ENCODE data around the gene CAMK2D.
A peak's percentile ranks its signal among the peaks of the same experiment; 100 is the strongest.

CAMK2D gene

GRCh38 chr4:113596396-113596795 lies 165.1 kb downstream of the CAMK2D start:
- no peak for DNase-seq

DNA sequence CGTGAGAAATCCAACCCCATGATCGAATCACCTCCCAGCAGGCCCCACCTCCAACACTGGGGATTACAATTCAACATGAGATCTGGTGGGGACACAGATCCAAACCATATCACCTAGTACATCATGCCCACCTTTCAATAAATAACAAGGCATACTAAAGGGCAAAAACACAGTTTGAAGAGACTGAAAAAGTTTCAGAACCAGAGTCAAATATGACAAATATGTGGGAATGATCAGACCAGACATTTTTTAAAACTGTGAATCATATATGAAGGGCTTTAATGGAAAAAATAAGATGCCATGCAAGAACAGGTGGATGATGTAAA lies 167.3 kb downstream of the CAMK2D start:
- DNase-seq: no peak

DNA sequence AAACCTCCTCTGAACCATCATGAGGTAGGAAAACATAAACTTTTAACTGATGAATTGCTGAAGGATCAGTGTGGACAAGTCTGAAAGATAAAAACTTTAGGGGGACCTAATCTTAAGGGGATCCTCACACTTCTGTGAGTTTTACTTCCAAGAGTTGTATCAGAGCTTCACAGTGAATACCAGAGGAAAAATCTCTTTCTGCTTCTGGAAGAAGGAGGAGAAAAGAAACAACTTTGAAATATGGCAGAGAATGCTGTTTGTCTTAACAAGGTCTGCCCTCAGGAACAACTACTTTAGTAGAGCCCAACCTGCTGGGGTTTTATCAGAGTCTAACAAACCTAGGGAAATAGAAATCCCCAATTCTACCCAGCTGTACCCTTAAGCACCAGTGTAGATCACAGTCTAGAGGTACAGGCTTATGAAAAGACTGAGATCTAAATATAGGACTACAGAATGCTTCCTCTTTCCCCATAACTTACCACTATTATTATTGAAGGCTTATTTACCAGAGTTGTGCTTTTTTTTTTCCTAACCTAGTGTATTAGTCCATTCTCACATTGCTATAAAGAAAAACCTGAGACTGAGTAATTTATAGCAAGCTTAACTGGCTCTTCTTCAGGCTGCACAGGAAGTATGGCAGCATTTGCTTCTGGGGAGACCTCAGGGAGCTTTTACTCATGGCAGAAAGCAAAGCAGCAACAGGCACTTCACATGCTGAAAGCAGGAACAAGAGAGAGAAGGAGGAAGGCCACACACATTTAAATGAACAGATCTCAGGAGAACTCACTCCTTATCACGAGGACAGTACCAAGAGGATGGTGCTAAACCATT lies 167.9 kb downstream of the CAMK2D start:
- DNase-seq: peak; percentile 21 to 44

GRCh38 chr4:113591982-113592381 lies 169.6 kb downstream of the CAMK2D start:
- DNase-seq: no peak

- DNase-seq: no peak
Observed at GRCh38 chr4:113588895-113589668, 172.5 kb downstream of the CAMK2D start.

GRCh38 chr4:113587640-113588275 lies 173.8 kb downstream of the CAMK2D start:
- no peak for DNase-seq

DNA sequence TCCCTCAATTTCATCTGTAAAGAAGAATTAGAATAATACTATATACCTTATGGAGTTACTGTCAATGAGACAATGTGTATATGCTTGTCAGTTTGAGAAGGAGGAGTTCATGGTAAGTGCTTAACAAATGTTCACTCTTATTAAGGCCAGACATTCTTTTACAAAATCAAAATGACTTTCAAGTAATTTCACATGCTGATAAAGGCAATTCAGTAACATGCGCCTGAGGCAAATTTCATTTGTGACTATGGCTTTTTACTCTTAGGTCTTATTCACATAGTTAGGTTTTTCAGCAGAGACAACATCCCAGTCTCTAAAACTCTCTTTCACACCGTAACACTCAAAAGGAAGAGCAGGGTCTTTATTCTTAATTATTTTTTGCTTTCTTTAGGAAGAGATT lies 174.4 kb downstream of the CAMK2D start:
- no peak for DNase-seq

GRCh38 chr4:113586072-113586471 lies 175.5 kb downstream of the CAMK2D start:
- no peak for DNase-seq

DNA sequence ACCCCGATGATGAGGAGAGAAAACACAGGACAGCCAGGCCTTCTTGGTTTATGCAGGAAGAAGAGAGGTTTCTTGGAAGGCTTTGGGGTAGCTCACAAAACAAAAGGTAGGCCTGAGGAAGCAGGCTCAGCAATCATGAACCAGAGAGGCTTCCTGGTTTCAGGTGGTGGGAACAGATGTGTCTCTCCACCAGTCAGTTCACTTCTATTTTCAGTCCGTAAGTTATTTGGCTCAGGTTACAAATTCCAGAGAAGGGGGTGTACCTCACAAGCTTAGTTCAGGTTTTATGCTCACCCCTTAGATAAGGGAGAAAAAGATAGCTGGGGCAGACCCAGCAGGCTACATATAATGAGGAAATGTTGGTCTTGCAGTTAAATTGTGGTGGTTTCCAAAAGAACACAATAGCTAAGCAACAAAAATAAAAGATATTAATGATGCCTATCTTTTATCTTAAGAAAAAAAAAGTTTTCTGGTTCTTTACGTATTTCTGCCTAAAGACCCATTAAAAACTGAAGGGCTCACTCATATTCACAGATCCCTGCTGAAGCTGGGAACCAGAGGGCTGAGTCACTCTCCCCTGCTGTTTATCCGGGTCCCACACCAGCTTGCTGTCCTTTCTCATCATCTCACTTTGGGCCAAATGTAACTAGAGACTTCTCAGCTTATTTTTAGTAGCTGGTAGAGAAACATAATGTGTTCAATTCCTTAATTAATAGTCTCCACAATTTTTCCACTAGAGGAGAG lies 177.0 kb downstream of the CAMK2D start:
- DNase-seq: no peak

DNA sequence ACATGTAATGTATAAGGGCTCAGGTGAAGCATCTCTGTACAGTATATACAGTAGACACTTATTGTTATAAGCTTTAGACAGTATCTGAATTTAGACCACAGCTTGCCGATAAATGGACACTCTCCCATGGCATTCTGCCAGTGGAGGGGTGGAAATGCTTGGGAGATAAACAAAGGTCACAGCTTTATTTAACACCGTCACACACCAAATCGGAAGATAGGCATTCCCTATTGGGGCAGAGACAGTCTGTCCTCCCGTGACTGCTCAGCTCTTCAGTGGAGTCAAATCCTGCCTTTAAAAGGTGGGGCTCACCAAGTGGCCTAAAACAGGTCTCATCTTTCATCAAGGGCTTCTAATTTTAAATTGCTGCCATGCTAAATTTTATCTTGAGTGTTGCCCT lies 178.8 kb downstream of the CAMK2D start:
- no peak for DNase-seq

- no peak for DNase-seq
Observed at GRCh38 chr4:113579360-113579759, 182.2 kb downstream of the CAMK2D start.

DNA sequence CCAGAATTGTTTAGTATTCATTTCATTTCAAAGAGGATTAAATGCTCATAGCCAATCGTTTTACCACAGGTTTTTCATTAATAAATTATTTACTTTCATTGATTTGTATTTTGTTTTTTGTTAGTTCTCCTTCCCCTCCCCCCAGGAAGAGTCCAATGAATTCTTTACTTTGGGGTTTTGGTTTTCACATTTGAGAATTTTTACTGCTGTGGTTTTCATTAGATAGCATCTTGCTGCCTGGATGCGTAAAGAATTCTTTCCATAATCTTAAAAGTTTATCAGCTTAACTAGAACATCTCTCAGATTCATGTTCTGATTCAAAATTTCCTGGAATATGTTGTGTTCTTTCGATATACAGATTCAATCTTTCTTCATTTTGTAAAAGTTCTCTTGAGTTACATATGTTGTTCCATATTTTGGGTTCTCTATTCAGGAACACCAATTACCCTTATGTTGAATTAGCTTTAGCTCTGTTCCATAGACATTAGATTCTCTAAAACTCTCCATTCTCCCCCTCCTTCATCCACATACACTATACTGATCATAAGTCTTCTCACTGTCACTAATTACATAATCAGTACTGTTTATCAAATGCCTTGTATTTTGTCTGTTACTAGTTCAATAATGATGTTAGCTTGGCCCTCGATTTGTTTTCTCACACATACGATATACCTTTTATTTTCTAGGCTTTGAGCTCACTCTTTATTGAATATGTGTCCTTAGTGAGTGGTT lies 184.4 kb downstream of the CAMK2D start:
- DNase-seq: no peak

DNA sequence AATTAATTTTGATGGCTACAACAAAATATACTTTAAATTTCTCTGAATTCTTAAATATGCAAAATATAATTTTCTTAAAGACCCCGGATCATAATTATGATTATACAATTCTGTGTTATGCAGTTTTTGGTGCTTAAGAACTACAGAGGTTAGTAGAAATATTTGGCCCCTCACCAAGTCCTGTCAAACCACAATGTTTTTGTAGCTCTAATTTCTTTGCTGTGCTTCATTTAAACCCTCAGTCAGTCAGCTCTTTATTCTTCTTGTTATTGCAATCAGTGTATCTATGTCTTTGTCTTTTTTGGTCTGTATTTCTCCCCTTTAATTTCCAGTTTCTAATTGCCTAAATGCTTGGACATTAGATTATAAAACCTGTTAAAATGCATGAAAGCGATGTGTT lies 186.1 kb downstream of the CAMK2D start:
- no peak for DNase-seq

DNA sequence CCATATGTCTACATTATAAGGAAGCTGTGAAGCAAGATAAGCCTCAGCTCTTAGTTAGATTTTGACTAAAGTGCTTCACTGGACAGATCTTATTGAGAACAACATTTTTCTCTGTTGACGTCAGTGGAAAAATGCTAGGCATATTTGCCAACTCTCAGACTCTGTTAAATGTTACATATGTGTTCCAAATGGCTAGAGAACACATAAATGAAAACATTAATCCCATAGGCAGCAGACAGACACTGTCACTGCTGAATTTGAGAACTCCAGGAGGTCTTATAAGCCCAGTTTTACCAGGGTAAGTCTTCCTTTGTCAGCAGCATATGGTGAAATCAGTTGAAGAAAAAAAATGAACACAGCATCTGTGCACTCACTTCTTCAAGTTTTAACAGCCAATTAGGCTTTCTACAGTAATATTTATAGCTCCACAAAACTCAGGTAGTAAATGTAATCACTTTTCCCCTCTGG lies 186.9 kb downstream of the CAMK2D start:
- no peak for DNase-seq

DNA sequence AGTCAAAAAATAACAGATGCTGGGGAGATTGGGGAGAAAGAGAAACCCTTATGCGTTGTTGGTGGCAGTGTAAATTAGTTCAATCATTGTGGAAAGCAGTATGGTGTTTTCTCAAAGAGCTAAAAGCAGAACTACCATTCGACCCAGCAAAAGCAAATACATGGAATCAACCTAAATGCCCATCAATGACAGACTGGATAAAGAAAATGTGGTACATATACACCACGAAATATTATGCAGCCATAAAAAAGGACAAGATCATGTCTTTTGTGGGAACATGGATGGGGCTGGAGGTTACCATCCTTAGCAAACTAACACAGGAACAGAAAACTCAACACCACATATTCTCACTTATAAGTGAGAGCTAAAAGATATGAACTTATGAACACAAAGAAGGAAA lies 188.9 kb downstream of the CAMK2D start:
- no peak for DNase-seq

- no peak for DNase-seq
Observed at GRCh38 chr4:113566015-113566795, 195.3 kb downstream of the CAMK2D start.

DNA sequence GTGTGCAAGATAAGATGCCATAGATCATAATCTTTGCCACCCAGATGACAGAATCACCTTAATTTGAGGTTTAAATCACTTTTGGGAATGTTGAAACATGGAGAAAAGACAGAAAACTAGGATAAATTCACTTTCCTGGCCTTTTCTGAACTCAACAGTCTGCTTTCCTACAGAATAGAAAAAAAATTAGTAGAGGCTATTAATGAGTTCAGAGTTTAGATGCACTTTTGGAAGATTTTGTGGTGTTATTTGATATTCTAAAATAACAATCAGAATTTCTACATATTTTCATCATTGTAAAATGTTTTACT lies 195.9 kb downstream of the CAMK2D start:
- no peak for DNase-seq

DNA sequence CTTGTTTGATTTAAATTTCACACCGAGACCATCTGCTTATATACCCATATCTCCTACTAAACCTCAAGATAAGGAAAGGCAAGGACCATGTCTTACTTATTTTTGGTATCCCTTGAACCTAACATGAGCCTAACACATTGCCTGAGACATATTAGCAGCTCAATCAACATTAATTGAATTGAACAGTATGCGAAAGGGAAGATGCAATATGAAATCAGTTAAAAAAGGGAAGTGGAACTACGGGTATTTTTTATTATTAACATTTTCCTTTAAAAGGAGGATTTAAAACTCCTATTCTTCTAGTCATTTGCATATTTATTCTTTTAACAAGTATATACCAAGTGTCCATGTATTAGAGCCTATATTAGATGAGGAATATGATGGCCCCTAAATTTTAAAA lies 197.0 kb downstream of the CAMK2D start:
- DNase-seq: peak; percentile 19 to 33

- no peak for DNase-seq
Observed at GRCh38 chr4:113563691-113564378, 197.7 kb downstream of the CAMK2D start.

DNA sequence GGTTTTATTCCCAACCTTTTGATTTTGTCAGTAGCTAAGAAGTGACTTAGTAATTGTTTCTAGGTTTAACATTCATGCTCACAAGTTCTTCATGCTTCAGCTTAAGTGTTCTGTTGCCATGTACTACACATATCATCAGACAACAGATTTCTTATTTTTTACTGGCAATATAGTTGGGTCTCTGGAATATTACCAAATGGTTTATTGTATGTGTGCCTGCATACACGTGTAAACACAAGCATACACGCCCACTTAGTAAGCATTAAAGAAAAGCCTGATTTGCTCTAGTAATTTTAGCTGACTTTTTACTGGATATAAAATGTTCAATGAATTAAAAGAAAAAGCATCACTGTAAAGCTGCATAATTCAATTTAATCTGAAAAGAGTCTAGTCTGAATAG lies 199.8 kb downstream of the CAMK2D start:
- no peak for DNase-seq

DNA sequence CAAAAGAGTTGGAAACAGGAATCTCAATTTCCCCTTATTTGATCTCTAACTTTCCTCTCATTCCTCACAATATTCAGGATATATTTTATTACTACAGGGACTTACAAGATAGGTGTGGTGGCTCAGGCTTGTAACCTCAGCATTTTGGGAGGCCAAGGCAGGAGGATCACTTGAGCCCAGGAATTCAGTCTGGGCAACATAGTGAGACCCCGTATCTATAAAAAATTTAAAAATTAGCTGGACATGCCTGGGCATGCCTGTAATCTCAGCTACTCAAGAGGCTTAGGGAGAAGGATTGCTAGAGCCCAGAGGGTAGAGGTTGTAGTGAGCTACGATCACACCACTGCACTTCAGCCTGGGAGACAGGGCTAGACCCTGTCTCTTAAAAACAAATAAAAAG lies 200.4 kb downstream of the CAMK2D start:
- no peak for DNase-seq

All from Kasumi-1 (cell line).